WTC11 (cell line): ENCODE data around the gene NOL9. TPM values are rescaled to one million over a fixed set of nuclear protein-coding genes. Genes with fewer than 3 reads are reported as not detected.

ENCODE experiments used
- ATAC-seq: fragments of 200-7000 bp; cut with Tn5 transposase; 2 replicates; pipeline ENCODE4 v1.10.0; 2021; ENCODE audit warnings: mild to moderate bottlenecking, moderate library complexity
- CTCF ChIA-PET: fragments of 300-600 bp; sonication (Branson Sonifier 250); formaldehyde crosslinking; loops from one replicate; lab custom pipeline; 2021; ENCODE audit warnings: antibody characterized with exemption; lab: Charles Lee
- POLR2A ChIA-PET: fragments of 350-600 bp; sonication (Branson Sonifier 250); formaldehyde crosslinking; loops from one replicate; lab custom pipeline; 2021; ENCODE audit warnings: antibody characterized with exemption; lab: Charles Lee
- DNase-seq: peaks from one replicate; pipeline ENCODE4 v3.0.0; 2021; ENCODE audit warnings: low spot score
- H3K27ac Mint-ChIP-seq: 2 replicates; pipeline ENCODE4 v1.8.0; 2021; ENCODE audit warnings: mixed read lengths
- H3K27me3 Mint-ChIP-seq: 2 replicates; pipeline ENCODE4 v1.8.0; 2021; ENCODE audit warnings: low read depth, mild to moderate bottlenecking, moderate library complexity, mixed read lengths
- H3K36me3 Mint-ChIP-seq: 2 replicates; pipeline ENCODE4 v1.8.0; 2021; ENCODE audit warnings: mixed read lengths
- H3K4me1 Mint-ChIP-seq: 2 replicates; pipeline ENCODE4 v1.8.0; 2022; ENCODE audit warnings: mixed read lengths
- H3K4me3 Mint-ChIP-seq: 2 replicates; pipeline ENCODE4 v1.8.0; 2021; ENCODE audit warnings: mild to moderate bottlenecking, moderate library complexity, mixed read lengths
- H3K9me3 Mint-ChIP-seq: 2 replicates; pipeline ENCODE4 v1.8.0; 2021; ENCODE audit warnings: mixed read lengths
- ATF1 ChIP-seq: sonication (generic); formaldehyde crosslinking; IDR thresholded peaks from 2 replicates; pipeline ENCODE4 v1.8.1; 2023; ENCODE audit warnings: mild to moderate bottlenecking, moderate library complexity, missing genetic modification reagents
- CREB1 ChIP-seq: sonication (generic); formaldehyde crosslinking; IDR thresholded peaks from 2 replicates; pipeline ENCODE4 v1.8.0; 2023; ENCODE audit warnings: mild to moderate bottlenecking, missing genetic modification reagents
- ESRRA ChIP-seq: sonication (generic); formaldehyde crosslinking; IDR thresholded peaks from 2 replicates; pipeline ENCODE4 v1.8.1; 2022; ENCODE audit warnings: mild to moderate bottlenecking, missing genetic modification reagents, borderline replicate concordance
- FOXK1 ChIP-seq: sonication (generic); formaldehyde crosslinking; IDR thresholded peaks from 2 replicates; pipeline ENCODE4 v1.8.0; 2022; ENCODE audit warnings: mild to moderate bottlenecking, moderate library complexity, missing genetic modification reagents
- FOXP4 ChIP-seq: sonication (generic); formaldehyde crosslinking; IDR thresholded peaks from 2 replicates; pipeline ENCODE4 v1.8.0; 2022; ENCODE audit warnings: mild to moderate bottlenecking, missing genetic modification reagents
- GRHL2 ChIP-seq: fragments of 250-450 bp; sonication (Bioruptor Pico); IDR thresholded peaks from 2 replicates; pipeline ENCODE4 v1.8.0; 2022; ENCODE audit warnings: mild to moderate bottlenecking, moderate library complexity; ENCODE audit not compliant: insufficient replicate concordance, severe bottlenecking
- IRF2 ChIP-seq: sonication (generic); formaldehyde crosslinking; IDR thresholded peaks from 2 replicates; pipeline ENCODE4 v1.8.0; 2022; ENCODE audit warnings: low read depth, missing genetic modification reagents, borderline replicate concordance
- KAT7 ChIP-seq: sonication (generic); formaldehyde crosslinking; IDR thresholded peaks from 2 replicates; pipeline ENCODE4 v1.8.1; 2023; ENCODE audit warnings: missing genetic modification reagents, mild to moderate bottlenecking, borderline replicate concordance
- MYBL2 ChIP-seq: sonication (generic); formaldehyde crosslinking; IDR thresholded peaks from 2 replicates; pipeline ENCODE4 v1.8.1; 2023; ENCODE audit warnings: mild to moderate bottlenecking, moderate library complexity, missing genetic modification reagents
- NR2C2 ChIP-seq: sonication (generic); formaldehyde crosslinking; IDR thresholded peaks from 2 replicates; pipeline ENCODE4 v1.8.0; 2022; ENCODE audit warnings: mild to moderate bottlenecking, missing genetic modification reagents
- RELA ChIP-seq: sonication (generic); formaldehyde crosslinking; IDR thresholded peaks from 2 replicates; pipeline ENCODE4 v1.8.1; 2022; ENCODE audit warnings: missing genetic modification reagents, mild to moderate bottlenecking, borderline replicate concordance
- SMAD3 ChIP-seq: sonication (generic); formaldehyde crosslinking; IDR thresholded peaks from 2 replicates; pipeline ENCODE4 v1.8.0; 2022; ENCODE audit warnings: missing genetic modification reagents, mild to moderate bottlenecking, borderline replicate concordance
- SMAD4 ChIP-seq: sonication (generic); formaldehyde crosslinking; IDR thresholded peaks from 2 replicates; pipeline ENCODE4 v1.8.0; 2022; ENCODE audit warnings: mild to moderate bottlenecking, missing genetic modification reagents
- TCF7 ChIP-seq: sonication (generic); formaldehyde crosslinking; IDR thresholded peaks from 2 replicates; pipeline ENCODE4 v1.8.0; 2022; ENCODE audit warnings: mild to moderate bottlenecking, low read depth, missing genetic modification reagents, moderate library complexity
- ZMAT4 ChIP-seq: fragments of 250-450 bp; sonication (Bioruptor Pico); IDR thresholded peaks from 2 replicates; pipeline ENCODE4 v1.9.0; 2021; ENCODE audit warnings: mild to moderate bottlenecking
- ZNF121 ChIP-seq: sonication (generic); formaldehyde crosslinking; IDR thresholded peaks from 2 replicates; pipeline ENCODE4 v1.8.0; 2023; ENCODE audit warnings: missing genetic modification reagents
- ZNF396 ChIP-seq: fragments of 250-450 bp; sonication (Bioruptor Pico); IDR thresholded peaks from 2 replicates; pipeline ENCODE4 v1.8.0; 2021; ENCODE audit warnings: mild to moderate bottlenecking, moderate library complexity, borderline replicate concordance
- ZNF423 ChIP-seq: fragments of 250-450 bp; sonication (Bioruptor Pico); IDR thresholded peaks from 2 replicates; pipeline ENCODE4 v2.1.2; 2022; ENCODE audit warnings: mild to moderate bottlenecking, moderate library complexity
- total RNA-seq: library from RNA; stranded (reverse); gene quantifications from 3 replicates; pipeline ENCODE4 v1.2.3, GENCODE V29; 2021
- TF ChIP-seq, protein P1 (sequence below): sonication (generic); formaldehyde crosslinking; IDR thresholded peaks from 2 replicates; pipeline ENCODE4 v1.8.1; 2022; ENCODE audit warnings: mild to moderate bottlenecking, missing genetic modification reagents, moderate library complexity, borderline replicate concordance
- TF ChIP-seq, protein P2 (sequence below): sonication (generic); formaldehyde crosslinking; IDR thresholded peaks from 2 replicates; pipeline ENCODE4 v1.8.1; 2022; ENCODE audit warnings: mild to moderate bottlenecking, moderate library complexity, missing genetic modification reagents
- TF ChIP-seq, protein P3 (sequence below): sonication (generic); formaldehyde crosslinking; IDR thresholded peaks from 2 replicates; pipeline ENCODE4 v1.8.1; 2022; ENCODE audit warnings: missing genetic modification reagents, borderline replicate concordance

Gene NOL9
- total RNA-seq, 1 experiment from 2014 or later: 37.4 TPM

DNA sequence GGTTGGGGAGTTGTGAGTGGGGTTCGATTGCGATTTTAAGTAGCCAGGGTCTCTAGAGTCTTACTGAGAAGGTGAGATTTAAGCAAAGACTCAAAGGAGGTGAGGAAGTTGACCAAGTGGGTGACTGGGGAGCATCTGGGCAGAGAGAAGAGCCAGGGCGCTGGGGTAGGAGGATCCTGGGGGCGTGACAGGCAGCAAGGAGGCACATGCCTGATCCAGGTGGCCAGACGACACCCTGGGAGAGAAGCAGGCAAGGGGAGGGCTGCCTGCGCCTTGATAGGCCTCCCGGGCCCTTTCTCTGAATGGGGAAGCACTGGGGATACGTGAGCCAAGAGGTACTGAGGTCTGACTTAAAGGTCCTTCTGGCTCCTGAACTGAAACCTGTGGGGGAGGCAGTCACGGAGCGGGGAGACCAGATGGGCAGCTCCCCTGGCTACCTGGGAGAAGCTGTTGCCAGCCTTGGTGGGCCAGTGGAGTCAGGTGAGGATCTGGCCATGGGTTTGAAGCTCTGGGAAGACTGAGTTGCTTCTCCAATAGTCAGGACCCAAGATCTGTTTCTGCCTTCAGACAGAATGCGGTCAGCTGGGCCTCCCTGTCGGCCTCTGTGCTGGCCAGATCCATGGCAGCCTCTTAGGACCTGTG lies 30.9 kb upstream of the NOL9 start:
- ChIA-PET POLR2A (interaction anchor here (0.6 kb wide), 1 partner anchor 112 kb away, joined by 3 read pairs; no protein-coding TSS in a partner anchor), CTCF (interaction anchor here (0.8 to 1.3 kb wide), 3 partner anchors 31 to 61 kb away, joined by 3 to 4 read pairs (median 3); partner anchors contain the start of gene NOL9)
- TF ChIP-seq CREB1 (CRISPR knock-in tag): no peak
- no peak for TF ChIP-seq FOXK1 (CRISPR knock-in tag)
- no peak for TF ChIP-seq FOXP4
- no peak for TF ChIP-seq ZMAT4
- H3K36me3 Mint-ChIP-seq: peaks cover 9% of the 10 kb centered on the region; the same call in 1 of the 2 replicates
- peaks cover 8% of the 10 kb centered on the region for H3K4me1 Mint-ChIP-seq
- ATAC-seq (no peak), DNase-seq (no peak)
- H3K4me3 Mint-ChIP-seq: no peak overlapping the region
- H3K27me3 Mint-ChIP-seq: no peaks in the 10 kb centered on the region
- no peaks in the 10 kb centered on the region for H3K9me3 Mint-ChIP-seq
- H3K27ac Mint-ChIP-seq: peak overlapping the region; percentile 75; the same call in 1 of the 2 replicates

DNA sequence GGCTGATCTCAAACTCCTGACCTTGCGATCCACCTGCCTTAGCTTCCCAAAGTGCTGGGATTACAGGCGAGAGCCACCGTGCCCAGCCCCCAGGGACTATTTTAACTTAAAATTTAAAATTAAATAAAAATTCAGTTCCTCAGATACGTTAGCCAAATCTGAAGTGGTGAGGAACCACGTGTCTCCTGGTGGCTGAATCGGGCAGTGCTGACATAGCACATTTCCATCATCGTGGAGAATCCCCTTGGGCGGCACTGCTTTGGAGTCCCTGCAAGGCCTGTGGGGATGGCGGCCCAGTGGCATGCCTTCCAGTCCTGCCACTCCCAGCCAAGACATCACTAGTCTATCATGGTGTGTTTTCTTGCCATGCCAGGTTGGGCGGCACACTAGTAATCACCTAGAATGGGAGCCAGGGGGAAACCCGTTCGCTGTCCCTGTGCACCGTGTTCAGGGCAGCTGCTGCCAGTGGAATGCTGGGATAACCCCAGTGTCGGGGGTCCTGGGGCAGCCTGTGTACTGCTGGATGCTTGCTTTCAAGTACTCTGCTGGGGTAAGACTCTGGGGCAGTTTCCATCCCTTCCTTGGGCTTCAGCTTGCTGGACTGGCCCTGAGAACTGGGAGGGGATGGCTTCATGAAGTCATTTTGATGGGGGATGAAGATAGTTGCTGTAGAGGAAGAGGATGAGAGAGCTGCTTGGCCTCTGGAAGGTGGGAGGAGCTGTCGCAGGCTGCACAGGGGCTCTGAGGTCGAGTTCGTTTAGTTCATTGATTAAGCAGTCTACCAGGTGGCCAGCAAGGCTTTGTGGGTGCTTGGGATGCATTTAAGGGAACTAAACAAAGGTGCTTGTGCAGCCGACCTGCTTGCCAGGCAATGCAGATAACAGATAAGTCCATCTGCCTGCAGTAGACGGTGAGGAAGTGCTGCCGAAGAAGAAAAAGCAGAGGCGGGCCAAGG lies 30.1 kb upstream of the NOL9 start:
- CTCF ChIA-PET: interaction anchor here (1.3 kb wide), 1 partner anchor 30 kb away, joined by 4 read pairs; the partner anchor contains the start of gene NOL9
- H3K27ac Mint-ChIP-seq: peak overlapping the region; percentile 75

More for the DNA sequence above, 30.1 kb upstream of the NOL9 start:
- DNase-seq (peak; percentile 33), ATAC-seq (no peak)
- Mint-ChIP-seq H3K4me3 (no peak overlapping the region), H3K9me3 (no peaks in the 10 kb centered on the region), H3K36me3 (peaks cover 9% of the 10 kb centered on the region; the same call in 1 of the 2 replicates), H3K27me3 (no peaks in the 10 kb centered on the region), H3K4me1 (peaks cover 11% of the 10 kb centered on the region)
- no peak for TF ChIP-seq SMAD3
- no peak for TF ChIP-seq ZNF396
- no peak for TF ChIP-seq ATF1 (CRISPR knock-in tag)
- no peak for TF ChIP-seq RELA
- no peak for TF ChIP-seq NR2C2 (CRISPR knock-in tag)
- TF ChIP-seq, protein P1, sequence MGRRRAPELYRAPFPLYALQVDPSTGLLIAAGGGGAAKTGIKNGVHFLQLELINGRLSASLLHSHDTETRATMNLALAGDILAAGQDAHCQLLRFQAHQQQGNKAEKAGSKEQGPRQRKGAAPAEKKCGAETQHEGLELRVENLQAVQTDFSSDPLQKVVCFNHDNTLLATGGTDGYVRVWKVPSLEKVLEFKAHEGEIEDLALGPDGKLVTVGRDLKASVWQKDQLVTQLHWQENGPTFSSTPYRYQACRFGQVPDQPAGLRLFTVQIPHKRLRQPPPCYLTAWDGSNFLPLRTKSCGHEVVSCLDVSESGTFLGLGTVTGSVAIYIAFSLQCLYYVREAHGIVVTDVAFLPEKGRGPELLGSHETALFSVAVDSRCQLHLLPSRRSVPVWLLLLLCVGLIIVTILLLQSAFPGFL (CRISPR knock-in tag): no peak
- TF ChIP-seq GRHL2 (CRISPR knock-in tag): no peak
- TF ChIP-seq ZNF121 (CRISPR knock-in tag): no peak
- TF ChIP-seq FOXP4: no peak
- no peak for TF ChIP-seq SMAD4 (CRISPR knock-in tag)
- no peak for TF ChIP-seq ESRRA (CRISPR knock-in tag)
- TF ChIP-seq MYBL2 (CRISPR knock-in tag): no peak
- no peak for TF ChIP-seq ZNF423
- TF ChIP-seq, protein P2, sequence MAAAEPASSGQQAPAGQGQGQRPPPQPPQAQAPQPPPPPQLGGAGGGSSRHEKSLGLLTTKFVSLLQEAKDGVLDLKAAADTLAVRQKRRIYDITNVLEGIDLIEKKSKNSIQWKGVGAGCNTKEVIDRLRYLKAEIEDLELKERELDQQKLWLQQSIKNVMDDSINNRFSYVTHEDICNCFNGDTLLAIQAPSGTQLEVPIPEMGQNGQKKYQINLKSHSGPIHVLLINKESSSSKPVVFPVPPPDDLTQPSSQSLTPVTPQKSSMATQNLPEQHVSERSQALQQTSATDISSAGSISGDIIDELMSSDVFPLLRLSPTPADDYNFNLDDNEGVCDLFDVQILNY (CRISPR knock-in tag): no peak
- no peak for TF ChIP-seq TCF7 (CRISPR knock-in tag)
- TF ChIP-seq IRF2 (CRISPR knock-in tag): no peak
- no peak for TF ChIP-seq KAT7
- TF ChIP-seq, protein P3, sequence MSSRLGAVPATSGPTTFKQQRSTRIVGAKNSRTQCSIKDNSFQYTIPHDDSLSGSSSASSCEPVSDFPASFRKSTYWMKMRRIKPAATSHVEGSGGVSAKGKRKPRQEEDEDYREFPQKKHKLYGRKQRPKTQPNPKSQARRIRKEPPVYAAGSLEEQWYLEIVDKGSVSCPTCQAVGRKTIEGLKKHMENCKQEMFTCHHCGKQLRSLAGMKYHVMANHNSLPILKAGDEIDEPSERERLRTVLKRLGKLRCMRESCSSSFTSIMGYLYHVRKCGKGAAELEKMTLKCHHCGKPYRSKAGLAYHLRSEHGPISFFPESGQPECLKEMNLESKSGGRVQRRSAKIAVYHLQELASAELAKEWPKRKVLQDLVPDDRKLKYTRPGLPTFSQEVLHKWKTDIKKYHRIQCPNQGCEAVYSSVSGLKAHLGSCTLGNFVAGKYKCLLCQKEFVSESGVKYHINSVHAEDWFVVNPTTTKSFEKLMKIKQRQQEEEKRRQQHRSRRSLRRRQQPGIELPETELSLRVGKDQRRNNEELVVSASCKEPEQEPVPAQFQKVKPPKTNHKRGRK (CRISPR knock-in tag): no peak
- POLR2A ChIA-PET: no interaction called here
